Measurements from ENCODE around the gene ZNF579. TPM values are rescaled to one million over a fixed set of nuclear protein-coding genes. Genes with fewer than 3 reads are reported as not detected.

ZNF579 gene
- total RNA-seq, 1 experiment from 2014 or later: 19.9 TPM

- peak overlapping the region in 1 of 2 experiments; percentile 78; a peak in 2 of 5 replicates for H3K4me3 Mint-ChIP-seq
- H3K14ac ChIP-seq (ENCODE audit: insufficient read depth, low read length): no peak overlapping the region
- H3K23ac ChIP-seq (ENCODE audit: insufficient read length, low read depth, low read length): no peak overlapping the region
- no peak for TF ChIP-seq CTCF (conservative IDR thresholded peaks at IDR 0.05)
- no peak overlapping the region for H4K5ac ChIP-seq (ENCODE audit: insufficient read length, low read depth, low read length)
- H3K36me3 Mint-ChIP-seq (ENCODE audit: insufficient read depth in 1 of 3, low read depth in 3 of 3): peaks cover 6 to 12% (median 12%) of the 10 kb centered on the region in 3 experiments
- no peak overlapping the region for H2BK20ac ChIP-seq (ENCODE audit: low read depth, low read length, poor library complexity, severe bottlenecking)
- no peak overlapping the region for H4K91ac ChIP-seq (ENCODE audit: insufficient read length, low read depth, low read length)
- H2BK12ac ChIP-seq (ENCODE audit: insufficient read length, low read depth, low read length): no peak overlapping the region
- H4K8ac ChIP-seq (replicated peaks; ENCODE audit: insufficient read length, low read depth, low read length): no peak overlapping the region
- H3K23me2 ChIP-seq (ENCODE audit: insufficient read length, low read depth, low read length, poor library complexity, severe bottlenecking): peaks cover 8% of the 10 kb centered on the region
- no peak for DNase-seq
- H4K20me1 ChIP-seq (ENCODE audit: control insufficient read depth, insufficient read depth, insufficient read length): no peaks in the 10 kb centered on the region
- H3K27ac Mint-ChIP-seq: no peak overlapping the region
- H3K4ac ChIP-seq (ENCODE audit: low read depth, low read length): no peak overlapping the region
- H3K4me1 ChIP-seq (ENCODE audit: insufficient read depth, low read length): peaks cover 4% of the 10 kb centered on the region; the same call in 1 of the 2 replicates
- H3K18ac ChIP-seq (ENCODE audit: insufficient read length, low read depth, low read length): no peak overlapping the region
- H3K56ac ChIP-seq (ENCODE audit: insufficient read length, low read depth, low read length): no peak overlapping the region
- no peak overlapping the region for H2BK120ac ChIP-seq (ENCODE audit: low read depth, low read length, poor library complexity, severe bottlenecking)
- peaks cover 4% of the 10 kb centered on the region for H3K79me1 ChIP-seq (ENCODE audit: insufficient read depth, low read depth, low read length, poor library complexity, severe bottlenecking)
- no peaks in the 10 kb centered on the region for H3K9me3 ChIP-seq (ENCODE audit: control insufficient read depth, low read depth, low read length)
- no peak overlapping the region for H2AFZ ChIP-seq (ENCODE audit: low read length)
- no peak overlapping the region for H2BK5ac ChIP-seq (ENCODE audit: insufficient read length, low read length)
- peaks cover 42 to 47% of the 10 kb centered on the region in 2 experiments for H3K4me1 Mint-ChIP-seq
- H3K4me2 ChIP-seq (ENCODE audit: insufficient read depth, insufficient read length, low read length): no peak overlapping the region
- no peak overlapping the region for H2BK15ac ChIP-seq (ENCODE audit: low read depth, low read length)
- peaks cover 2 to 4% of the 10 kb centered on the region in 2 experiments; a peak in 2 of 5 replicates for H3K9me3 Mint-ChIP-seq
- H3K27ac ChIP-seq (ENCODE audit: insufficient read length, low read depth, low read length): no peak overlapping the region
- H3K79me2 ChIP-seq (ENCODE audit: insufficient read depth, low read length): no peaks in the 10 kb centered on the region; the same call in 1 of the 2 replicates
- H2AK5ac ChIP-seq (ENCODE audit: insufficient read length, low read length): no peak overlapping the region
- WGBS (ENCODE audit: extremely low coverage, insufficient read length, low lambda C conversion rate): no CpG with 5 or more reads among the region's 60 CpGs
- no peak overlapping the region for H3T11ph ChIP-seq (ENCODE audit: low read length)
- H3K27me3 Mint-ChIP-seq (ENCODE audit: low read depth): no peaks in the 10 kb centered on the region
- no peak overlapping the region for H3K9ac ChIP-seq (ENCODE audit: extremely low read depth, insufficient read length, low read length)
- no peaks in the 10 kb centered on the region for H3K27me3 ChIP-seq (ENCODE audit: insufficient read depth, low read length)
Measured at GRCh38 chr19:55602104-55603001, 21.7 kb upstream of the ZNF579 start.

All from H9 (cell line).